CD14-positive monocyte (primary cell): ENCODE results near the gene ACSM6. TPM values are rescaled to one million over a fixed set of nuclear protein-coding genes. Genes with fewer than 3 reads are reported as not detected.

ENCODE experiments used
- DNase-seq, 3 donors: peaks; one replicate each; pipeline ENCODE4 v3.0.0-alpha.2; 2011 to 2022
- H2AFZ ChIP-seq: 2 replicates; pipeline ENCODE4 v1.6.0; 2012; ENCODE audit warnings: mild to moderate bottlenecking, low read depth, low read length, inconsistent platforms; ENCODE audit not compliant: insufficient read depth, poor library complexity, severe bottlenecking
- H3K27ac ChIP-seq, 2 donors: 1 replicate in 1 of 2; 2 replicates in 1 of 2; pipeline ENCODE4 v1.5.1; 2012 to 2013; ENCODE audit warnings: low read length in 2 of 2, control low read depth in 1 of 2, inconsistent platforms in 1 of 2, low read depth in 1 of 2, mild to moderate bottlenecking in 1 of 2
- H3K27me3 ChIP-seq, 2 donors: one replicate each; pipeline versions ENCODE4 v1.6.0 to v1.6.1; 2011 to 2013; ENCODE audit warnings: low read length in 2 of 2; ENCODE audit not compliant: control insufficient read depth in 2 of 2, insufficient read depth in 2 of 2
- H3K36me3 ChIP-seq, 2 donors: replicated peaks in 1 of 2; 1 replicate in 1 of 2; 2 replicates in 1 of 2; pipeline versions ENCODE4 v1.5.1 to v1.6.1; 2012 to 2013; ENCODE audit warnings: low read length in 2 of 2, control low read depth in 1 of 2, inconsistent platforms in 1 of 2, mild to moderate bottlenecking in 1 of 2; ENCODE audit not compliant: insufficient read depth in 2 of 2, control insufficient read depth in 1 of 2
- H3K4me1 ChIP-seq, 2 donors: 1 replicate in 1 of 2; 2 replicates in 1 of 2; pipeline versions ENCODE4 v1.5.1 to v1.6.1; 2012 to 2013; ENCODE audit warnings: low read length in 2 of 2, control low read depth in 1 of 2, inconsistent platforms in 1 of 2, mild to moderate bottlenecking in 1 of 2, moderate library complexity in 1 of 2; ENCODE audit not compliant: insufficient read depth in 2 of 2, control insufficient read depth in 1 of 2
- H3K4me2 ChIP-seq: replicated peaks from 2 replicates; pipeline ENCODE3; 2012; ENCODE audit warnings: low read length, moderate library complexity, mild to moderate bottlenecking; ENCODE audit not compliant: poor library complexity, severe bottlenecking; ENCODE audit errors: extremely low read depth
- H3K4me3 ChIP-seq, 3 experiments: fragments of 200-600 bp in 1 of 3; sonication (generic) in 1 of 3; replicated peaks in 1 of 3; 1 replicate in 2 of 3; 2 replicates in 1 of 3; pipeline ENCODE4 v1.5.1; 2011 to 2013; ENCODE audit warnings: low read length in 3 of 3, mild to moderate bottlenecking in 3 of 3, control low read depth in 2 of 3, low read depth in 2 of 3, inconsistent platforms in 1 of 3, moderate library complexity in 1 of 3
- H3K79me2 ChIP-seq: 2 replicates; pipeline ENCODE4 v1.6.0; 2012; ENCODE audit warnings: mild to moderate bottlenecking, control low read depth, inconsistent platforms, low read length, moderate library complexity; ENCODE audit not compliant: insufficient read depth
- H3K9ac ChIP-seq: 2 replicates; pipeline ENCODE4 v1.6.0; 2017; ENCODE audit warnings: low read length, mild to moderate bottlenecking; ENCODE audit not compliant: insufficient read depth, poor library complexity, severe bottlenecking
- H3K9me3 ChIP-seq, 2 donors: replicated peaks in 1 of 2; 1 replicate in 1 of 2; 2 replicates in 1 of 2; pipeline versions ENCODE4 v1.5.1 to v1.6.1; 2012 to 2013; ENCODE audit warnings: low read length in 2 of 2, control low read depth in 1 of 2; ENCODE audit not compliant: control insufficient read depth in 1 of 2, insufficient read depth in 1 of 2
- H4K20me1 ChIP-seq: 2 replicates; pipeline ENCODE4 v1.6.0; 2012; ENCODE audit warnings: mild to moderate bottlenecking, low read length, control low read depth, moderate library complexity; ENCODE audit not compliant: insufficient read depth
- H3K27ac Mint-ChIP-seq, 7 donors: one replicate each; pipeline ENCODE4 v1.8.0; 2020; ENCODE audit warnings: mild to moderate bottlenecking in 7 of 7, mixed read lengths in 7 of 7, moderate library complexity in 6 of 7, inconsistent platforms in 2 of 7
- H3K27me3 Mint-ChIP-seq, 3 donors: one replicate each; pipeline ENCODE4 v1.8.0; 2021 to 2022; ENCODE audit warnings: low read depth in 3 of 3, mild to moderate bottlenecking in 3 of 3, mixed read lengths in 3 of 3, moderate library complexity in 3 of 3, inconsistent platforms in 1 of 3
- H3K36me3 Mint-ChIP-seq, 2 donors: one replicate each; pipeline ENCODE4 v1.8.0; 2020; ENCODE audit warnings: mixed read lengths in 2 of 2, inconsistent platforms in 1 of 2, mild to moderate bottlenecking in 1 of 2
- H3K4me1 Mint-ChIP-seq: one replicate; pipeline ENCODE4 v1.8.0; 2020; ENCODE audit warnings: mild to moderate bottlenecking, mixed read lengths
- H3K4me3 Mint-ChIP-seq, 2 donors: one replicate each; pipeline ENCODE4 v1.8.0; 2020; ENCODE audit warnings: mild to moderate bottlenecking in 2 of 2, mixed read lengths in 2 of 2, moderate library complexity in 1 of 2
- H3K9me3 Mint-ChIP-seq, 7 donors: one replicate each; pipeline ENCODE4 v1.8.0; 2020 to 2022; ENCODE audit warnings: mixed read lengths in 7 of 7, mild to moderate bottlenecking in 6 of 7, moderate library complexity in 6 of 7, inconsistent platforms in 2 of 7
- WGBS: methylation state at CpG from one replicate; pipeline ENCODE4 v1.1.5; 2013; ENCODE audit warnings: missing lambda C conversion rate; ENCODE audit not compliant: insufficient coverage; 5-methylcytosine and 5-hydroxymethylcytosine counted together
- intact Hi-C, 2 donors: fragments of 100-400 bp; cut with micrococcal nuclease; formaldehyde crosslinking; loops; one replicate each; pipeline versions ENCODE4 v1.15.0 to v1.15.1; 2023
- polyA plus RNA-seq, 3 donors: library from polyadenylated mRNA; depleted of rRNA in 1 of 3; unstranded in 2 of 3; stranded (reverse) in 1 of 3; fragments of 300-500 nt in 2 of 3; fragments of >200 nt in 1 of 3; fragmentation: Illumina TruSeq in 2 of 3; gene quantifications; 1 replicate in 2 of 3; 2 replicates in 1 of 3; pipeline ENCODE4 v1.2.3, GENCODE V29; 2012 to 2021
- TF ChIP-seq, protein P1 (sequence below): fragments of 200-600 bp; IDR thresholded peaks from one replicate; pipeline ENCODE4 v1.8.0; 2022; ENCODE audit warnings: antibody characterized with exemption, mild to moderate bottlenecking

ACSM6 gene
- polyA plus RNA-seq, 3 donors: not detected

- Histone ChIP-seq H4K20me1 (no peaks in the 10 kb centered on the region), H3K27me3 (no peaks in the 10 kb centered on the region), H2AFZ (no peak overlapping the region), H3K36me3 (no peaks in the 10 kb centered on the region), H3K4me1 (no peaks in the 10 kb centered on the region), H3K4me3 (no peak overlapping the region), H3K27ac (no peak overlapping the region), H3K4me2 (no peak overlapping the region), H3K9ac (no peak overlapping the region), H3K79me2 (no peaks in the 10 kb centered on the region), H3K9me3 (no peaks in the 10 kb centered on the region)
- Mint-ChIP-seq H3K4me1 (no peaks in the 10 kb centered on the region), H3K4me3 (no peak overlapping the region), H3K36me3 (no peaks in the 10 kb centered on the region), H3K9me3 (no peaks in the 10 kb centered on the region), H3K27ac (no peak overlapping the region), H3K27me3 (peaks cover 0 to 3% (median 0%) of the 10 kb centered on the region in 3 donors)
- DNase-seq: peak in 1 of 3 donors; percentile 15
- WGBS: 63% methylated on average over 1 of the region's 8 CpGs
- intact Hi-C loops: loop anchor here in 1 of 2 donors (5.0 kb wide), 1 partner anchor 105 kb away; no protein-coding TSS in a partner anchor
- TF ChIP-seq, protein P1, sequence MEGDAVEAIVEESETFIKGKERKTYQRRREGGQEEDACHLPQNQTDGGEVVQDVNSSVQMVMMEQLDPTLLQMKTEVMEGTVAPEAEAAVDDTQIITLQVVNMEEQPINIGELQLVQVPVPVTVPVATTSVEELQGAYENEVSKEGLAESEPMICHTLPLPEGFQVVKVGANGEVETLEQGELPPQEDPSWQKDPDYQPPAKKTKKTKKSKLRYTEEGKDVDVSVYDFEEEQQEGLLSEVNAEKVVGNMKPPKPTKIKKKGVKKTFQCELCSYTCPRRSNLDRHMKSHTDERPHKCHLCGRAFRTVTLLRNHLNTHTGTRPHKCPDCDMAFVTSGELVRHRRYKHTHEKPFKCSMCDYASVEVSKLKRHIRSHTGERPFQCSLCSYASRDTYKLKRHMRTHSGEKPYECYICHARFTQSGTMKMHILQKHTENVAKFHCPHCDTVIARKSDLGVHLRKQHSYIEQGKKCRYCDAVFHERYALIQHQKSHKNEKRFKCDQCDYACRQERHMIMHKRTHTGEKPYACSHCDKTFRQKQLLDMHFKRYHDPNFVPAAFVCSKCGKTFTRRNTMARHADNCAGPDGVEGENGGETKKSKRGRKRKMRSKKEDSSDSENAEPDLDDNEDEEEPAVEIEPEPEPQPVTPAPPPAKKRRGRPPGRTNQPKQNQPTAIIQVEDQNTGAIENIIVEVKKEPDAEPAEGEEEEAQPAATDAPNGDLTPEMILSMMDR: peak; percentile 38
These were observed 48.7 kb downstream of the ACSM6 start for GRCh38 chr10:95242581-95243317.

GRCh38 chr10:95243318-95243617 lies 49.2 kb downstream of the ACSM6 start:
- Mint-ChIP-seq H3K9me3 (no peaks in the 10 kb centered on the region), H3K36me3 (no peaks in the 10 kb centered on the region), H3K27me3 (peaks cover 0 to 7% (median 0%) of the 10 kb centered on the region in 3 donors), H3K4me1 (no peaks in the 10 kb centered on the region), H3K4me3 (no peak overlapping the region), H3K27ac (no peak overlapping the region)
- Histone ChIP-seq H4K20me1 (no peaks in the 10 kb centered on the region), H3K79me2 (no peaks in the 10 kb centered on the region), H3K4me1 (no peaks in the 10 kb centered on the region), H3K36me3 (no peaks in the 10 kb centered on the region), H3K4me3 (no peak overlapping the region), H3K4me2 (no peak overlapping the region), H2AFZ (no peak overlapping the region), H3K27me3 (no peaks in the 10 kb centered on the region), H3K9ac (no peak overlapping the region), H3K9me3 (no peaks in the 10 kb centered on the region), H3K27ac (no peak overlapping the region)
- intact Hi-C loops: loop anchor here in 1 of 2 donors (5.0 kb wide), 1 partner anchor 106 kb away; no protein-coding TSS in a partner anchor
- no peak for DNase-seq
- WGBS: 81% methylated on average over 3 of the region's 3 CpGs
- TF ChIP-seq, protein P1: peak; percentile 23
